AG09319 (cell line): ENCODE results near the gene FYB1.

ENCODE experiments used
- DNase-seq: peaks from one replicate; pipeline ENCODE4 v3.0.0-alpha.2; 2010; ENCODE audit warnings: low read depth; ENCODE audit errors: extremely low read depth
- CTCF ChIP-seq: IDR thresholded peaks from 2 replicates; pipeline ENCODE4 v1.5.1; 2011; ENCODE audit warnings: low read depth, mild to moderate bottlenecking, inconsistent platforms, low read length, moderate library complexity

FYB1 gene

DNA sequence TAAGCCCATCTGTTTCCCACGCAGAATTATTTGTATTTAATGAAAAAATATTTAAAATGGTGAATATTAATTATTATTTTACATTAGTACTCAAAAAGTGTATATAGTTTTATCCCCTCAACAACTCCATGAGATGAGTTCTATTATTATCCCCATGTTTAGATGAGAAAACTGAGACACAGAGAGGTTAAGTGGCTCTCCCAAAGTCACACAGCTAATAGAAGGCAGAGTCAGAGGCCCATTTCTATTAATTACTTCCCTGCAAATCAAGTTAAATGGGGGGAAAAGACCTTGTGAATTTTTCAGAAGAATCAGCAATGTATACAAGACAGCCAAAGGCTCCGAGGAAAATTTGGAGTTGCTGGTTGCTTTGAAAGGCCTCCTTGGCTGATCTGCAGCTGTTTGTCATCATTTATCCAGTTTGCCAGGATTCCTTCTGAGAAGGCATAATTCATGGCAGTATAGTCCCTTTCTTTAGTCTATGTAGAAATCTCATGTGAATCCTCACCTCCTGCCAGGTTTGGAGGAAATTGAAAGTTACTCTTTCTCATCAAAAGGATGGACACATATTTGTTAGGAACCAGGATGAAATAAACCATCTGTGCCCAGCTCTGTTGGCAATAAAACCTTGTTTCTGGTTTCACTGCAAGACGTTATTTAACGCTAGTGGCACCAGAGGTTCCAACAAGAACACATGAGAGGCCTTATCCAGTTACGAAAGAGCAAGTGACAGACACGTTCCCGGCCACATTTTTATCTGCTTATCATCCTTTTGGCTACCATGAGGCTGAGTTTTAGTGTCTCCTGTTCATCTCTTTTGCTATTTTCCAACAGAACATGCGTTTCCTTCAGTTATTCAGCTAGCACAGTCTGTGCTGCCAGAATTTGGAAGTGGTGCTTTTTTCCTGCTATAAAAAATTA is 621 bp downstream of the FYB1 start:
- no peak for DNase-seq

DNA sequence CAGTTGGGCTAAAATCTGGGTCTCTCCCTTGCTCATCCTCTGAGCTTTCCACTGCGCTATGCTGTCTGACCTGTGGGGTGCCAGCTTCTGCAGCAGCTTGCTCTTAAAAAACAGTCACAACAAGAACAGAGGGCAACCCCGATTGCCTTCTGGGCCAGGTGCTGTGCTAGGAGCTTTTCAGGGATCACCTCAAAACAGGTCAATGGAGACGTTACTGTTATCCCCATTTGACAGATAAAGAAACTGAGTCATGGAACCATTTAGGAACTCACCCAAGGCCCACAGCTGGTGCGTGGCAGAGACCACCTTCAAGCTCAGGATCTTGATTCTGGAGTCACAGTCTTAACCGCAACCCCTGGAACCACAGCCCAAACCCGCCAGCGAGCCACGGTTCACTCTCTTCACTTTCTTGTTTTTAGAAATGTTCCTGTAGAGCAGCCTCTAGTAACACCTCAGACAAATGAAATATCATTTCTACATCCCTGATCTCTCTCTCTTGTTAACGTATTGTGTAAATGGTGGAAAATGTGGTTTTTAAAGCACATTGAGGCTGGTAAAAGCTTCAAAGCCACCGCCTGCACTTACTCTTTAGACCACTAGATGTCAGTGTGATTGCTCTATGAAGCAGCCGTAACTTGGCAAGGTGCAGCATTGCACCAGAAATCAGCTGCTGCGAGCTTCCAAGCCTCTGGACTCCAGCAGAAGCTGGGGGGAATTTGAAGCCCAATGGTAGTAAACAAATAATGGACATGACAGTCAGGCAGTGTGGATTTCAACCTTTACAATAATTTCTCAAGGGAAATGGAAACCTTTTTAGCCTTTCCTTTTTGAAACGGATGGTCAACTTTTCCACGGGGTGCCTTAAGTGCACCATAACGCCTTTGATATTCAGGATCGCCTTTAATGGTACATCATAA is 1.7 kb downstream of the FYB1 start:
- TF ChIP-seq CTCF, result peak; percentile 93
- DNase-seq, result peak; percentile 57

More for the DNA sequence above, 621 bp downstream of the FYB1 start:
- no peak for TF ChIP-seq CTCF

DNA sequence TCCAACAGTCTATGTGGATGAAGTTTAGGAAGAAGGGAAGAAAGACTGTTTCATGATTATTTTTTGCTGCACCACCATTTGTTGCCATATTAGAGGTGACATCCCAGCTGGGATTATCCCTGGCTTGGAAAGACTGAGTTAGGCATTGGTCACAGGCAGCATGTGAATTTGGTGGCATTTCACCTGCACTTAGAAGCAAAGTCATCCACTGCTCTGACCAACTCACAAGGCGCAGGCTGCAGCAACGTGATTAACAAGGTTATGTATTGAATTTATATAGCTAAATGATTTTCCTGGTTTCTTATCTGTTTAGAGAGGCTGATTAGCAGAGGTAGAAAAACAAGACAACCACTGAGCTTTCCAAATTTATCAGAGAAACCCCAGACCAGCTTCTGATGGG is 2.7 kb downstream of the FYB1 start:
- TF ChIP-seq CTCF, result no peak
- DNase-seq, result no peak

DNA sequence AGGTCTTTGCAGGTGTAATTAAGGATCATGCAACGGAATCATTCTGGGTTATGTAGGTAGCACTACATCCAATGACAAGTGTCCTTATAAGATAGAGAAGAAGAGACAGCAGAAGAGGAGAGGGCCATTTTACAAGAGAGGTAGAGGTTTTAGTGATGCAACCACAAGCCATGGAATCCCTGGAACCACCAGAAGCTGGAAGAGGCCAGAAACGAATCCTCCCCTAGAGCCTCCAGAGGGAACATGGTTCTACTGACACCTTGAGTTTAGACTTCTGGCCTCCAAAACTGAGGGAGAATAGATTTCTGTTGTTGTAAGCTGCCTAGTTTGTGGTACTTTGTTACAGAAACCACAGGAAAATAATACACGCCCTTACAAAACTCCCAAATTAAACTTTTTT is 3.5 kb downstream of the FYB1 start:
- DNase-seq, result no peak
- no peak for TF ChIP-seq CTCF

DNA sequence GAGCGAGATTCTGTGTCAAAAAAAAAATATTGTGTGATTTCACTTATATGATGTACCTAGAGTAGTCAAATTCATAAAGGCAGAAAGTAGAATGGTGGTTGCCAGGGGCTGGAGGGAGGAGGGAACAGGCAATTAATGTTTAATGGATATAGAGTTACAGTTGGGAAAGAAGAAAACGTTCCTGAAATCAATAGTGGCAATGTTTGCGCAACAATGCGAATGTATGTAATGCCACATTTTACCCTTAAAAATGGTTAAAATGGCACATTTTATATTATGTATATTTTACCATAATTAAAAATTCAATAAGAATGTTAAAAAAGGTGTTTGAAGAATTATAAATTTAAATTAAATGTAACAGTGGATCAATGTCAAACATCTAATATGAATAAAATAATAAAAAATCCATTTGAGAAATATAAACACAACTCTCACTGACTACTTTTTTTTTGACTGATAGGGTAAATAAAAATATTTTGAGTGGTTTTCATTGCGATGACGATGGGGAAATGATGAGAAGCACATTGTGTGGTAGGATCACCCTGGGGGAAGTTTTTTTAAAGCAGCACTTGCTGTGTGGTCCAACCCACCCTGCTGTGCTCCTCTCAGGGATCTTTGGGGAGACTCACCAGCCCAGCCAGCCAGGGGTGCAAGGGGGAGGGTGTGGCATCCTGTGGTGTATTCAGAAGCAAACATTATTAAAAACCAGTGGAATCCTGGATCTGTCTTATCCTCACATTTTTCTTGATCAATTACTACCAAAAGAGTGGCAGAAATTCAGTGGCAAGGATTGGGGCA is 4.3 kb downstream of the FYB1 start:
- no peak for TF ChIP-seq CTCF
- DNase-seq, result no peak

GRCh38 chr5:39213447-39214207 is 5.7 kb downstream of the FYB1 start:
- no peak for TF ChIP-seq CTCF
- DNase-seq, result no peak
